HG03575 (cell line): ENCODE measurements around the gene C1orf74.

ENCODE experiments used
- ATAC-seq: cut with Tn5 transposase; IDR thresholded peaks from one replicate; pipeline ENCODE4 v1.9.1; 2021; ENCODE audit not compliant: unreplicated experiment, insufficient number of reproducible peaks, low FRiP score; ENCODE audit errors: extremely low read depth

Gene C1orf74

DNA sequence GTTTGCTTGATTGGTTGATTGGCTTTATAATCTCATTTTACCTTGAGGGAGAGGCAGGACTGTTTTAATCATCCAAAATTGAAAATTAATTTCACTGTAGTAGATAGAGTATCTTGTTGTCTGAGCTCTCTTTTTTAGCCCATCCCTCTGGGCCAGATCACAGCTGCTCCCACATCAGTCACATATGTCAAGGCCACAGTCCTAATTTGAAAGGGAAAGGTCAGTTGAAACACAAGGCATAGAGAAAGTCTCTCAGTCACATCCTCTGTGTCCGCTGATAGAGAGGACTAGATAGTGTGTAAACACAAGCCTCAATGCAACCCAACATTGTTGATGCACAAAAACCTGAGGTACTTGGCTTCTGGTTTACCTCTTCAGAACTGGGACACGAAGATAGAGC lies 6.8 kb downstream of the C1orf74 start:
- ATAC-seq, result no peak

DNA sequence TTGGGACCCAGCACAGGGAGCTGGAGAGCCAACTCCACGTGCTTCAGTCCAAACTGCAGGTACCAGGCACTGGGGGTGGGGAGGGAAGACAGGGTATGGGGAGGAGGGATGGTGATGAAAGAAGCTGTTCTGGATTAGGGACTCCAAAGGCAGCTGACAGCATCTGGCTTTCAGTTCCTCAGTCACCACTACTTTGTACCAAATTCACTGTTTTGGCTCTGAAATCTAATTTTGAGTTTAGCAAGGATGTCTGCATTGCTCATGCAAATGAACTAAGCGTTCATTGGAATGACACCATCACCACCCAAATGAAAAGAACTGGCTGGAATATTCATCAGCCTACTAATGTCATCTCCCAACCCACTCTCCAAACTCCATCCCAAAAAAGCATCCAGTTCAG lies 8.7 kb downstream of the C1orf74 start:
- no peak for ATAC-seq

DNA sequence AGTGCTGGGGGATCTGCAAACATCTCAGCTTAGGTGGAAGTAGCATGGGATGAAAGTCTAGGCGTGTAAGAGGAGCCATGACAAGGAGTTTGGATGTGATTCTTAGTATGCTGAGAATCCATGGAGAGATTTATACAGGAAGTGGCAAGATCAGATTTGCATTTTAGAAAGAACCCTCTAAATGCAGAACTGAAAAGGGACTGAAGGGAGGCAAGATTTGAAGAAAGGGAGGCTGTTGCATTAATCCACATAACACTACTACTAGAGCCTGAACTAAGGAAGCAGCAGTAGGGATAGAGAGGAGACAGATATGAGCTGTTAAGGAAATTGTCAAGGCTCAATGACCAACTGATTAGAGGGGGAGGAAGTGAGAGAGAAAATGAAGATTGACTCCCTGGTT lies 9.8 kb downstream of the C1orf74 start:
- no peak for ATAC-seq

DNA sequence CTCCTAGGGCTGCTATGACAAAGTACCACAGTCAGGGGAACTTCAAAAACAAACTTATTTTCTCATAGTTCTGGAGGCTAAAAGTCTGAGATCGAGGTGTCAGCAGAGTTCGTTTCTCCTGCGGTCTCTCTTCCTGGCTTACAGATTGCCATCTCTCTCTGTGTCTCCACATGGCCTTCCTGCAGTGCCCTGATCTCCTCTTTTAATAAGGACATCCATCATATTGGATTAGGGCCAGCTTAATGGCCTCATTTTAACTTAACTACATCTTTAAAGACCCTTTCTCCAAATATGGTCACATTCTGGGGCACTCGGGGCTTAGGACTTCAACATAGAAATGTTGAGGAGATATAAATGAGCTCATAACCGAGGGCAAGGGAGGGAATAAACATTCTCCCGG lies 12.2 kb downstream of the C1orf74 start:
- no peak for ATAC-seq

DNA sequence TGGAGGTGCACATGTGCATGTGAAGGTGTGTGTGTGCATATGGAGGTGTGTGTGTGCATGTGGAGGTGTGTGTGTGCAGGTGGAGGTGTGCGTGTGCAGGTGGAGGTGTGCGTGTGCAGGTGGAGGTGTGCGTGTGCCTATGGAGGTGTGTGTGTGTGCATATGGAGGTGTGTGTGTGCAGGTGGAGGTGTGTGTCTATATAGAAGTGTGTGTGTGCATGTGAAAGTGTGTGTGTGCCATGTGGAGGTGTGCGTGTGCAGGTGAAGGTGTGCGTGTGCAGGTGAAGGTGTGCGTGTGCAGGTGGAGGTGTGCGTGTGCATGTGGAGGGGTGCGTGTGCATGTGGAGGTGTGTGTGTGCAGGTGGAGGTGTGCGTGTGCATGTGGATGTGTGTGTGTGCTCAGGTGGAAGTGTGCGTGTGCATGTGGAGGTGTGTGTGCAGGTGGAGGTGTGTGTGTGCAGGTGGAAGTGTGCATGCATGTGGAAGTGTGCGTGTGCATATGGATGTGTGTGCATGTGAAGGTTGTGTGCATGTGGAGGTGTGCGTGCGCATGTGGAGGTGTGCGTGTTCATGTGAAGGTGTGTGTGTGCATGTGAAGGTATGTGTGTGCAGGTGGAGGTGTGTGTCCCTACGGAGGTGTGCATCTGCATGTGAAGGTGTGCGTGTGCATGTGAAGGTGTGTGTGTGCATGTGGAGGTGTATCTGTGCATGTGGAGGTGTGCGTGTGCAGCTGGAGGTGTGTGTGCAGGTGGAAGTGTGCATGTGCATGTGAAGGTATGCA lies 13.5 kb downstream of the C1orf74 start:
- no peak for ATAC-seq

DNA sequence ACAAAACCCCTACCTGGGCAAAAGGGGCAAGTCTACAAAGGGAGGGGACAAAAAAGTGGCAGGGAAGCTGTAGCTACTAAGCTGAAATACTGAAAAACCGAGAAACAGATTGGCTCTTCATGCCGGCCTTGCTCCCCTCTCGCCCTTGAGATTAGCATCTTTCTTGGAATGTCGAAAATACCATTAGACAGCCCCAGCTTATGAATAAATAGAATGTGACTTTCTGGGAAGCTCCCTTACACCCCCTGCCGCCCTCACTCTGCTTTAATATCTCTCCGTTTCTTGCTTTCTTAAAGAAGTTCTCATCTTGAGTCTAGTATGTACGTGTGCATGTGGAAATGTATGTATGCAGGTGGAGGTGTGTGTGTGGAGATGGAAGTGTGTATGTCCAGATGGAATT lies 14.4 kb downstream of the C1orf74 start:
- no peak for ATAC-seq

DNA sequence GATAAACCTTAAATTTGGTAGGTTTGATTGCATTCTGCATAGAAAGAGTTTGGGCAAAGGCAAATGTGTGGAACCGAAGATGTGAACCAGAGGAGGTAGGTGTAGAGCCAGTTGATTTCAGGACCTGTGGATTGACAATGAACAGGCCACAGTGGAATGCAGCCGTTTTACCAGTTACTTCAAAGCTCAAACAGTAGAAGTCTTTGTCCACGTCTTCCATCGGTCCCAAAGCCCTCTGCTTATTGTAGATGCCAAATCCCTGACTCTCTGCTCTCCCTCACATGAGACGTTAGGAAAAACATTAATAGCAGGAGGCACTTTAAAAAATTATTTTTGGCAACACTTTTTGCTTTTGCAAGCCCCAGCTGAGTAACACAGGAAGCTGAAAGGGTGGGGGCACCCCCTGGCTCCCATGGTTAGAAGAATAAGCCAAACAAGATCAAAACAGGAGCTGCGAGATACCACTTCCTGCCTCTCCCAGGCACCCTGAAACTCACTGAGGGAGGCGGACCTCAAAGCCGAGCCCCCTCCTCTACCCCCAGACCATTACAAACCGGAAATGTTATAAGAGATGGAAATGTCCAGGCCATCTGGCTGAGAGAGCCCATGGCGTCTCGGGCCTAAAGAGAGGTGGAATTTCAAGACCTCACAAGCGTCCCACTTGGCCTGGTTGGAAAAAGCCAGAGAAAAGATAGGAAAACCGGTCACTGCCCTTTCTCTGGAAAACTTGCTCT lies 15.0 kb downstream of the C1orf74 start:
- peak; percentile 67 for ATAC-seq

DNA sequence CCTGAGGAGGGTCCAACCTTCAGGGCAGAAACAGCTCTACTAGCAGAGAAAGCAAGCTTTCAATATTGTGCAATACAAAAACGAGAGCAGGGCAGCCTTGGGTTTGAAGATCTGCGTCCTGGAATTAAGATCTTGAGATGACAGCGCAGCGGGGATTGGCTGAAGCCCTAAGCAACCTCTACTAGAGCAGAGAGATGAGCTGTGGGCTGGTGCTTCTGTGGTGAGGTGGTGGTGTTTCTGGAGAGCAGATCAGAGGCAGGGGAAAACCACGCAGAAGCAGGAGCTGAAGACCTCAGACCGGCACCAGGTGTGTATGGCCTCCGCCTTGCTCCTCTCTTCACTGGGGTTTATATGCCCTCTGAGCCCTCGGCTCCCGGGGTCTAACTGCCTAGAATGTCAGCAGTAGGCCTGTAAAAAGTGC lies 16.0 kb downstream of the C1orf74 start:
- ATAC-seq, result peak; percentile 79

DNA sequence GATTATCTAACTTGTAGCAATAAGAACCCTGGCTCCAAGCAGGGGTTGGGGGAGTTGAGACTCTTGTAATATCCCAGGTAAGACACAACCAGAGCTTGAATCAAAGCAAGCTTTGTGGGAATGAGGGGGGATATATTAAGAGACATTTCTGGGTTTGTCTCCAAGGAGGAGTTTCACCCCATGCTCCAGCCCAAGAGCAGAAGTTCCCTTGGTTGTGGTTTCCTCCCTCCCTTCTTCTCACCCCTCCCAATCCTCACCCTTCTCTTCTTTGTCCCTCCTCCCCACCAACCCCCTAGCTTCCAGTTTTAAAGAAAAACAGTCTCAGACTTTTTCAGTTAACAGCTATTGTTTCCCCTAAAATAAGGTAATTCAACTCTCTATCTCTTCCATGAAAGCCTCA lies 16.7 kb downstream of the C1orf74 start:
- no peak for ATAC-seq

DNA sequence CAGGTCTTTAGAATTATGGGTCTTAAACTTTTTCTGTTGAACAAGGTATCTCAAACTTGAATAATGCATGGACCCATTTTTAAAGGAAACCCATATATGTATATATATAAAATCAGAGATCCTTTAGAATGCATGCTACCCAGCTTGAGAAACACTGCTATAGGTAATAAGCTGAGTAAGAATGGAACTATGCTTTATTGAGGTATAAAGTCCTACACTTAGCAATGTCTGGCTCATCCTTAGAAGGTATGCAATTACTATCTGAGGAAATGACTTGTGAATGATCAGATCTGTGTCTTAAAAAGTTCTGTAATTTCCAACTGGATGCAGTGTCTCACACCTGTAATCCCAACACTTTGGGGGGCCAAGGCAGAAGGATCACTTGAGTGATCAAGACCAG lies 17.3 kb downstream of the C1orf74 start:
- no peak for ATAC-seq

DNA sequence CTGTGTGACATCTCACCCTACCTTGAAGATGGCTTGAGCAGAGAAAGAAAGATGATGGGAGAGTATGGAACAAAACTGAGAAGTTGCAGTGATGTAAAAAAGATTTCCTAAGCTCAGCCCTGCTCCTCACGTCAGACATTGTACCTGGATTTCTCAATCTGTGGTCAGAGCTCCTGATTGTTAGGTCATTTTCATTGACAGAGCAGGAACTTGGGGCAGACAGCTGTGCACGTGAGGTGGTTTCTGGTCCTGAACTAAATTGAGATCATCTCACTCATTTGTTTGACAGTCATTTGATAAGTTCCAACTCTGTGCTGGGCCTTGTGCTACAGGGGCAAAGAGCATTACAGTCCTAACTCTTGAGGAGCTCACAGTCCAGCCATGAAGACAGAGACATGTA lies 18.3 kb downstream of the C1orf74 start:
- no peak for ATAC-seq

DNA sequence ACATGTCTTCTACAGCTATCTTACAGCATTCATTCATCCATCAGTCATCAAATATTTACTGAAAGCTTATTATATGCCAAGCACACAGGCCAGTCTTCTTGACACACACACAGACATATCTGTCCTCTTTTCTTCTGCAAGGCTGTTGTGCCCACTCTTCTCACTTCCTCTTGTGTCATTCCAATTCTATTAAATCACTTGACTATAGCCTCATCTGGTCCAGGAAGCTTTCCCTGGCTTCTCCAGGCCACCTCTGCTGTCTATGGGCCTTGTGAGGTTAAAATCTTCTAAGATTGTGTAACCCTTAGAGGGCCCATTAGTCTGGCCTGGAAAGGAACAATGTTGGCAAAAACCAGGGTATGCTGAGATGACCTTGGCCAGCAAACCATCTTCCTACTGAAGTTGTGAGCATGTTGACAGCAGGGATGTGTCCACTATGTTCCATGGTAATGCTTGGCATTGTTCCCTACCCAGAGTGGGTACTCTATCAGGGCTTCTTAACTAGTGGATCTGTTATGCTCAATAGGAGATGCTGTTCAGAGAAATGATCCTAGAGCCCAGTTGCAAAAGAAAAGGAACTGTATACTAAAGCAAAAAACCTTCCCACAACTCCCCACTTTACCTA lies 23.2 kb downstream of the C1orf74 start:
- no peak for ATAC-seq

DNA sequence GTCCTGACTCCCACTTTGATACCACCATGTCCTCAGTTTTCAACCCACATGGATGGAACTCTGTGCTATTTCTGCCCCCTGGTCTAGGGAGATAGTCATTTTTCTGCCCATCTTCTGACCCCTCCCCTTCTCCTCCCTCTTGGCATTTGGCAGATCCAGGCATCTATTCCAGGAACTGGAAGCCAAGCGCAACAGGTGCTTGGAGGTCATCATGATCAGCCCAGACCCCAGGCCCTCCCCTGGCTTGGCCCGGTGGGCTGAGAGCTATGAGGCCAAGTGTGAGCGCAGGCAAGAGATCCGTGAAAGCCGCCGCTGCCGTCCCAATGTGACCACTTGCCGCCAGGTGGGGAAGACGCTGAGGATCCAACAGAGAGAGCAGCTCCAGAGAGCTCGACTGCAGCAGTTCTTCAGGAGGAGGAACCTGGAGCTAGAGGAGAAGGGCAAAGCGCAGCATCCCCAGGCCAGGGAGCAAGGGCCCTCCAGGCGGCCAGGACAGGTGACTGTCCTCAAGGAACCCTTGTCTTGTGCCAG lies 24.5 kb downstream of the C1orf74 start:
- no peak for ATAC-seq

DNA sequence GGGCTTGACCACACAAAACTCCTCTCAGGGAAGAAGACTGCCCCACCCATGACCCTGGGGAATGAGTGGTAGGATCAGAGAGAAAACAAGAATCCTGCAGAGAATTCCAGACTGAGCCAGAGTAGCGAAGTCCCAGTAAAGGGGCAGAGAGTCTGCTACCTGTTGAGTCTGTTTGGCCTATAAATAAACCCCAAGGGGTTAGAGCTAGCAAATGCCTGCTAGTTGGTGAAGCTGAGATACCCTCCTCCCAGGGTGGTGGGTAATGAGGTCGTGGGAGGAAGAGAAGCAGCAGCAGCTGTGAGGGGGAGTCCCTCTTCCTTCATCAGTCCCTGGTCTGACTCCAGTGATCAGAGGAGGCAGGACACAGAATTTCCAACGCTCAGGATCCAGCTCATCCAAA lies 26.0 kb downstream of the C1orf74 start:
- ATAC-seq, result no peak

DNA sequence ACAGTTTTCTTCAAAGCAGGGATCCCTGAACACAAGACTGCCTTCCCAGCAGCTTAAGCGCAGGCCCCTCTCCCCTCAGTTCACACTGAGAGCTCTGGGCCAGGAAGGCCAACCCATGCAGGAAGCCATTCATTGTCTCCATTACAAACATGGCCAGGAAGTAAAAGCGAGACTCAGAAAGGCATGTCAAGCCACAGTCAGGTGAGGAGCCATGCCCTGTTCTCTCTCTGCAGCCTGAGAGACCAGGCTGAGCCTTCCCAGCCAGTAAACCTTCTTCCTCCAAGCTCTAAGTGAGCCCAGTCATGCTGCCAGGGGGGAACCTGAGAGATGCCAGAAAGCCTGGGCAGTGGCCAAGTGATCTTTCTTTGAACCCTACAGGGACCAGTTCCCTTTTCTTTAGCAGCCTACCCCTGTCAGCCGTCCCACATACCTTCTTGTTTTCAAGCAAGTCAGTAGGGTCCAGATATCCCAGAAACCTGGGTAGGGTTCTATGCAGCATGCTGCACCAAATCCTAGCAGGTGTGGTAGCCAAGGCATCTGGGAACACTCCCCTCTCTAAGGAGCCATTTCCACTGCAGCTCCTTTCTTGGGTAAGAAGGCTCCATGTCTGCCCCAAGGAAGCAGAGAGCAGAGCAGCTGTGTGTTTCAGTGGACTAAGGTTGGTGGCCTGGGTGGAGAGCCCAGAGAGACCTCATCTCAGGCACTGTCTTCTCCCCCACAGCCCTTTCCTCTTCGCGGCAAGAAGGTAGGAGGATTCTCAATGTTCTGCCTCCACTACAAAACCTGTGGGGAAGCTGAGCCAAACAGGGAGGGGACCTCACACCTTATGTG lies 27.5 kb downstream of the C1orf74 start:
- no peak for ATAC-seq

DNA sequence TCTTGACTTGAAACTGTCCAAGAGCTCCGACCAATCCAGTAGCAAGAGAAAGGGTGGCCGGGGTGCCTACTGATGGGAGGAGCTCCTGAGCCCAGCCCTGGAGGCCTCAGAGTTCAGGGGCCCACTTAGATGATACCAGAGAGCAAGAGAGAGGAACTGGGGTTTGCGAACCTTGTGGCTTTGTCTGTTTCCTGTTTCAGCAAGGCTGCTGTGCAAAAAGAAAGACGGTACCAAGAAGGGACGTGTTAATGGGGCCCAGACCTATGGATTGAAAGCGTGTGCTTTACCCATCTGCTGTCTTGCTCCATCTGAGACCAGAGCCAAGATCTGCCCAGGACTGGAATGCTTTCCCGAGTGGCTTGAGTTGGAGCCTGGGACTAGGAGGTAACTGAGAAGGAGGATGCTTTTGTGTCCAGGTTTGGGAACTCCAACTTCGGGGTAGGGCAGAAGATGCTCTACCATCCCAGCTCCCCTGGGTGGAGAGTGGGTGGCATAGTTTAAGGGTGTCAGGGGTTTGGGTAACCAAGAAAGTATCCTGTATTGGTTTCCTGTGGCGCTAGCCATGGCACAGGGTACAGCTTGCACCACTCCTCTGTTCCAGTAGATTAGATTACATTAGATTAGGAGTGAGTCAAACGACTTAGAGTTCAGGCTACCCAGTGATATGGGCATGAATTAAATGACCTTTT lies 28.3 kb downstream of the C1orf74 start, which contains the start of gene TRAF3IP3:
Gene TRAF3IP3 (plus strand): TSS at position 128 of the 689 bp plus-strand sequence. CDS start 3,987 bp downstream, outside the sequence.
- peak; percentile 48 for ATAC-seq

DNA sequence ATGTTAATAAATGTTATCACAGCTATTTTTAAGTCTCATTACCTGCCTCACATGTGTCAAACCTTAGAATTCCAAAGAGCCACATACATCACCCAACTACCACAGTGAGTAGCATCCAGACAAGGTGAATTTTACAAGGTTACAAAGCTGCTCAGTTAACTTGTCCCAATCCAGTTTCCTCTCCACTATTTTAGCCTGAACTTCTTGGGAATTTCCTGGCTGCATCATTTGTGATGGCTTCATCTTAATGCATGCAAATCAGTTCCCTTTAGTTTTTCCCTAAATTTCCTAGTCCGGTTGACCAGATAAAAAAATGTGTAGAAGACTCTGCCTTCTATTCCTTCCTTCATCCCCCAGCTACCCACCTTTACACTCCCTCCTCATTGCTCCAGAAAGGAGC lies 29.1 kb downstream of the C1orf74 start:
- no peak for ATAC-seq

DNA sequence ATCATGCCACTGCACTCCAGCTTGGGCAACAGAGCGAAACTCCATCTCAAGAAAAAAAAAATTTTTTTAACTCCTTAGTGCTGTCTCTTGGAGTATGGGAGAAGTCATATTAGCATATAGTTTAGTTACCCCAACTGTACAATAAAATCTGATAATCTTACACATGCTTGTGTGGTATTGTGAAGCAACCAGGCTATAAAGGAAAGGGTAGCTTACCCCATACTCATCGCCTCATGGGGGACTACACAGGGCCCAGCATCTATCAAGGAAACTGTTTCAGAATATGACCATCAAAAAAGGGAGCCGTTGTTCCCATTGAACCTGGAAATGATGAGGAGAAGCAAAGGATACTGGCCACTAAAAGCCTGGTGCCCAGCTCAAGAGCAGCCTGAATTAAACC lies 31.5 kb downstream of the C1orf74 start:
- no peak for ATAC-seq
